ENCODE data around the gene NUDT9.

GRCh38 chr4:87478732-87479250 lies 56.4 kb downstream of the NUDT9 start:
- TF ChIP-seq CTCF (conservative IDR thresholded peaks at IDR 0.05; ENCODE audit: low read depth, low read length) (no peak), EZH2 (IDR thresholded peaks at IDR 0.05; ENCODE audit: borderline replicate concordance, low read depth, low read length, poor library complexity, severe bottlenecking) (no peak)
